AG09309 (cell line): ENCODE results near the gene ZSWIM6.

Source experiments
- DNase-seq: peaks from one replicate; pipeline ENCODE4 v3.0.0-alpha.2; 2010; ENCODE audit warnings: low read depth
- H3K4me3 ChIP-seq: 2 replicates; pipeline ENCODE4 v1.5.1; 2011; ENCODE audit warnings: mild to moderate bottlenecking, low read depth, low read length, moderate library complexity; ENCODE audit not compliant: control insufficient read depth
- TF ChIP-seq, protein P1 (sequence below): IDR thresholded peaks from 2 replicates; pipeline ENCODE4 v1.5.1; 2011; ENCODE audit warnings: mild to moderate bottlenecking, low read depth, low read length, inconsistent platforms; ENCODE audit not compliant: insufficient read depth, control insufficient read depth; ENCODE audit errors: missing control alignments

Gene ZSWIM6

DNA sequence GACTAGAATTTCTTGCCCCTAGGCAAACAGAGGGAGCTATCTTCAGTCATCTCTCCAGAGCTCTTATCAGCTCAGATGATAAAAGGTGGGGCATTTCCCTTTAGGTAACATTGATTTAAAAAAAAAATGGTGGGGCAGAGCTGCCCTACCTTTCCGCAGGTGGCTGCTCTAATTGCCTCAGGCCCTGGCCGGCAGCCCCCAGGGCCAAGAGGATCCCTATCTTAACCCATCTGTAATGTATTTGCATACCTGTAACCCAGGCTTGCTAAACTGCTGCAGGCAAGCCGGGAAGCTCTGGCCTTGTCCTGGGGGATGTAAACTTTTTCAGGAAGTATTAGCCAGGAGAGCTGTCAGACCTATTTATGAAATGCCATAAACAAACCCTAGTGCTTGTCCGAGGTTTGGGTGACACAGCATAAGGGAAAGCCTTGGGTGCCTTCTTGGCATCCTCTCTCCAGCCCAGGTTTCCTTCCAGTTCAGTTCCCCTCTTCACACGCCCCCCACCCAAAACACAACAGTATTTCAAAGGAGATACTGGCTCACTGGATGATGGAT lies 20.9 kb upstream of the ZSWIM6 start:
- no peak overlapping the region for H3K4me3 ChIP-seq
- DNase-seq, result no peak
- TF ChIP-seq, protein P1, sequence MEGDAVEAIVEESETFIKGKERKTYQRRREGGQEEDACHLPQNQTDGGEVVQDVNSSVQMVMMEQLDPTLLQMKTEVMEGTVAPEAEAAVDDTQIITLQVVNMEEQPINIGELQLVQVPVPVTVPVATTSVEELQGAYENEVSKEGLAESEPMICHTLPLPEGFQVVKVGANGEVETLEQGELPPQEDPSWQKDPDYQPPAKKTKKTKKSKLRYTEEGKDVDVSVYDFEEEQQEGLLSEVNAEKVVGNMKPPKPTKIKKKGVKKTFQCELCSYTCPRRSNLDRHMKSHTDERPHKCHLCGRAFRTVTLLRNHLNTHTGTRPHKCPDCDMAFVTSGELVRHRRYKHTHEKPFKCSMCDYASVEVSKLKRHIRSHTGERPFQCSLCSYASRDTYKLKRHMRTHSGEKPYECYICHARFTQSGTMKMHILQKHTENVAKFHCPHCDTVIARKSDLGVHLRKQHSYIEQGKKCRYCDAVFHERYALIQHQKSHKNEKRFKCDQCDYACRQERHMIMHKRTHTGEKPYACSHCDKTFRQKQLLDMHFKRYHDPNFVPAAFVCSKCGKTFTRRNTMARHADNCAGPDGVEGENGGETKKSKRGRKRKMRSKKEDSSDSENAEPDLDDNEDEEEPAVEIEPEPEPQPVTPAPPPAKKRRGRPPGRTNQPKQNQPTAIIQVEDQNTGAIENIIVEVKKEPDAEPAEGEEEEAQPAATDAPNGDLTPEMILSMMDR, result no peak

DNA sequence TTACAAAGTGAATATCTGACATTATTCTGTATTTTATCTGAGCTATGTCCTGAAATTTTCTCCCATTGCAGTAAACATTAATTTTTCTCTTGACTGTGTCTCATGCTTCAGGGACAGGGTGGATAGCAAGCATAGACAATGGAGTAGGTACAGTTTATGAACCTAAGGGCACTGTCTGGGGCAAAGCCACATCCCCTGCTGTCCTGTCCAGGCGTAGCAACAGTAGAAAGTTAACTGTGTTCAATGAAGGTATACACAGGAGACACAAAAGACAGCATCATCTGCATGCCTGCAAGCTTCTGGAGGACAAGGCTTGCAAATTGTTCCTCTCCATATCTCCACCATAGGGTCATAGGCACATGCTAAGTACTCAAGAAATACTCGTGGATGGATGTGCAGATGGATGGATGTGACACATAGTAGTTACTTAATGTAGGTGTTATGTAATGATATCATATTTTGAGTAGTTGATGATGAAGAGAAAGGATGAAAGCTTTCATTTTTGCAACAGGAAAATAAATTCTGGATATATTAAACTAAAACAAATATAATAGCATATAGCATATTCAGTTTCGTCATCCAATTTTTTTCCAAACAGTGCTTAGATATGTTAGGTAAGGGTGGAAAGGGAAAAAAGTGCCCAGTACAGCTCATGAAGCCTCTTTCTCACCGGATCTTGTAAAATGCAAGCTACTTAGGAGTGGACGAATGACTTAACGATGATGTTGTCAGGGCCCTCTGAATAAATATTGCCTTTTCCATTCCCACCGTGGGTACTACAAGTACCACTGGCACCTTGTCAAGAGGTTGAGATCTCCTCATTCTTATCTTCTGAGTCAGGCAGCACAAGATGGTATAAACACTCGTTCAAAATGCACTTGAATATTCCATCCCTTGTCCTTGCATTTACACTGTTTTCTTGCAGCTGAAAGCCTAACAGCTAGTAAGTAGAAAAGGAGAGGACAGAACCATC lies 19.9 kb upstream of the ZSWIM6 start:
- DNase-seq, result no peak
- H3K4me3 ChIP-seq, result no peak overlapping the region
- TF ChIP-seq, protein P1, result no peak

DNA sequence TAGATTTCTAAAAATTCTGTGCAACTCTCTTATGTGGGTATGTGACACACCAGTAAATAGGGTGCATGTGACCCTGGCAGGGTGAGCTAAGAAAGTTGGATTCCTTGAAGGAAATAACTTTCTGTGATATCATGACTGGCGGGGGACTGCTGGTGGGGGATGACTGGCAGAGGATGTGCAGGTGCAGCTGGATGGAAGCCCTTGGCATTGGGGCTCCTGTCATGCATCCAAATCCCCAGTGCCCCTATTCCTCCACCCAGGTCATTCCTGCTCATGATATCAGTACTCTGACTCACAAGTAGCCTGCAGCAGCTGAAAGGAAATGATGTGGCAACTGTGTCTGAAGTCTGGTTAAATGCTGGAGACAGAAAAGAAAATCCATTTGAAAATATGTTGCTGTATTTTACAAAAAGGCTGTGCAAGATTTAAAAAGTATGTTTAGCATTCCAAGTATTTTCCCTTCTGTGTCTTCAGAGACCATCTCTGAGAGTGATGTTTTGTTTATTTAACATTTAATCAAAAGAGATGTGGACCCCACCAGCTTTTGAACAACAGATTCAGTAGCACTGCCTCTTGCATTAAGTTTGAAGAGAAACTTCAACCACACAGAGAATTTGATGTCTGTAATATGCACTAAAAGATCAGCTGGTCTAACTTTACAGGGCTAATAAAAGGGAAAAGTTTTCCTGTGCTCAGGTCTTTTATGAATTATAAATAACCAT lies 17.9 kb upstream of the ZSWIM6 start:
- TF ChIP-seq, protein P1, result no peak
- H3K4me3 ChIP-seq, result no peak overlapping the region
- DNase-seq, result no peak

DNA sequence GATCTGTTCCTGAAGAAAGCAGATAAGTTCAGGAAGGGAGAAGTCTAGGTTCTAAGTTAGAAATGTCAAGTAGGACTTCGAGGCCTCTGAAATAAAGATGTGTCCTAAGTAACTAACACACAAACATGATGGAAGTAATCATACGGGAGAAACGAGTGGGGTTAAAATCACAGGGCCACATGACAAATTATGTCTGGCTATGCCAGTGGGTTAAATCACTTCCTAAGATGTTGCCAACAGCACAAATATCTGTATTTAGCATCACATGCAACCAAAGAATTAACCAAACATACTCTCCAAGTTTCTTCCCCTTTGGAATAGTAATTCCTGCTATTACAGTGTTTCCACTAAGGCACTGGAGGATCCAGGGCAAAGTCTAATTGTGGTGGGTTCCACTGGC lies 13.7 kb upstream of the ZSWIM6 start:
- no peak overlapping the region for H3K4me3 ChIP-seq
- TF ChIP-seq, protein P1, result no peak
- DNase-seq, result no peak

DNA sequence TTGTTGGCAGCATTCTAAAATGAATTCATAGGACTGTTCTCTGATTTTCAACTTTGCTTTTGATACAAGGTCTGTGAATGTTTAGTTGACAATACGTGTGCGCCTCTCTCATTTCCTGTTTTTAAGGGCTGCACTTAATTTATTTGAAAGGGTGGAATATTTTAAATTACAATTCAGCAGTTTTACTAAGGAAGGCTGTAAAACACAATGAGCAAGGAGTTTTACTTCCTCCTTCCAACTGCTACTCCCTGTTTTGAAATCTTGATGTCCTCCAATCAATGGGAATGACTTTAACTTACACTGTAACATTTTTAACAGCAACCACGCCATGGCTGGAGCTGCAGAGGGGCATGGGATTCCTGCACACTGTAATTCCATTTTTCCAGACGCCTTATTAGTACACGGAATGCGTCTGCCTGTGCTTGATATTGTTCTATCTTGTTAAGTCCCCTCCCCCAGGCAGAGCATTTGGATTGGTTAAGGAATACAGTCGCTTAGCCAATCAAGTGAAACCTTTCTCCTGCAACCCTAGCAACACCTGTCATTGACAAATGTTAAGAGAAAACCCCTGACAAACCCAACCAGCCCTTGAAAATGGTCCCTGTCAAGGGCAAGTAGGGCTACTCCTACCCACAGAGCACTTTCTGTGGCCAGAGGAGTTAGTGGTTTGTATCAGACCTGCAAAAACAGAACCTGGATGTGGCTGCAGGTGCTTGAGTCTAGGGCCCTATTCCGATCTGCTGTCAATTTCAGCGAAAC lies 12.5 kb upstream of the ZSWIM6 start:
- no peak for DNase-seq
- H3K4me3 ChIP-seq, result no peak overlapping the region
- TF ChIP-seq, protein P1, result no peak

DNA sequence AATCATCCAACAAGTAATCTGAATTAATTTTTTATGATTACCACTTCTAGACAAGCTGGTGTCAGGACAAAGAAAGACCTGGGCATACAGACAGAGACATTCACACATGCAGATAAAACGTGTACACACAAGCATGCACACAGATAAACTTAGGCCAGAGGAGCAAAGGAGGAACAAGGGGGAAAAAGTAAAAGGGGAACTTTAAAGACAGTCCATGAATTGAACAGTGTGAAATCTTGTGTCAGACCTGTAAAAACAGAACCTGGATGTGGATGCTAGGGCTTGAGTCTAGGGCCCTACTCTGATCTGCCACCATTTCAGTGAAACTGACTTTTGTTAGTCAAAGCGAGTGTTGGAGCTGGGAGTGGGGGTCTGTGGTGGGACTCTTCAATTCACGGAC lies 11.2 kb upstream of the ZSWIM6 start:
- DNase-seq, result no peak
- no peak overlapping the region for H3K4me3 ChIP-seq
- TF ChIP-seq, protein P1, result no peak
